AG09319 (cell line): ENCODE data around the gene XPC.
"Not testable (repeated sequence)": the region's sequence is repeated elsewhere in the genome, so short reads cannot be mapped to it uniquely, and the experiment has no call there.

Experiments used
- DNase-seq: peaks from one replicate; pipeline ENCODE4 v3.0.0-alpha.2; 2010; ENCODE audit warnings: low read depth; ENCODE audit errors: extremely low read depth
- CTCF ChIP-seq: IDR thresholded peaks from 2 replicates; pipeline ENCODE4 v1.5.1; 2011; ENCODE audit warnings: low read depth, mild to moderate bottlenecking, inconsistent platforms, low read length, moderate library complexity

XPC gene

GRCh38 chr3:14117468-14118399, 60.7 kb downstream of the XPC start:
- no peak for TF ChIP-seq CTCF
- no peak for DNase-seq

GRCh38 chr3:14113965-14114635, 64.3 kb downstream of the XPC start:
- DNase-seq = no peak

GRCh38 chr3:14110699-14111098, 67.7 kb downstream of the XPC start:
- no peak for TF ChIP-seq CTCF
- no peak for DNase-seq

More at GRCh38 chr3:14113965-14114635, 64.3 kb downstream of the XPC start:
- TF ChIP-seq CTCF = no peak

GRCh38 chr3:14109821-14110220, 68.6 kb downstream of the XPC start:
- not testable (repeated sequence) for DNase-seq

- DNase-seq = no peak
- TF ChIP-seq CTCF = no peak
These were observed 80.6 kb downstream of the XPC start for GRCh38 chr3:14097616-14098391.

GRCh38 chr3:14096742-14097141, 81.7 kb downstream of the XPC start:
- no peak for DNase-seq
- TF ChIP-seq CTCF = no peak; the same call in 1 of the 2 replicates
